Suprapubic skin (tissue), 4 donors: ENCODE results near the gene CDH5. TPM values are rescaled to one million over a fixed set of nuclear protein-coding genes. Genes with fewer than 3 reads are reported as not detected.

ENCODE experiments used
- DNase-seq, 2 donors: peaks; one replicate each; pipeline ENCODE4 v3.0.0-alpha.2; 2019; ENCODE audit warnings: low spot score in 2 of 2
- H3K27ac ChIP-seq: fragments of 200-600 bp; sonication (generic); one replicate; pipeline ENCODE4 v1.5.1; 2019
- H3K27me3 ChIP-seq: fragments of 200-600 bp; sonication (generic); one replicate; pipeline ENCODE4 v1.5.1; 2019
- H3K36me3 ChIP-seq: fragments of 200-600 bp; sonication (generic); one replicate; pipeline ENCODE4 v1.5.1; 2019
- H3K4me1 ChIP-seq: fragments of 200-600 bp; sonication (generic); one replicate; pipeline ENCODE4 v1.5.1; 2019
- H3K4me3 ChIP-seq: fragments of 200-600 bp; sonication (generic); one replicate; pipeline ENCODE4 v1.5.1; 2019; ENCODE audit warnings: mild to moderate bottlenecking
- H3K9me3 ChIP-seq: fragments of 200-600 bp; sonication (generic); one replicate; pipeline ENCODE4 v1.5.1; 2019
- EP300 ChIP-seq: sonication (generic); formaldehyde crosslinking; IDR thresholded peaks from one replicate; pipeline ENCODE4 v1.6.1; 2017; ENCODE audit warnings: antibody characterized with exemption
- POLR2A ChIP-seq, 2 donors: fragments of 450-650 bp; IDR thresholded peaks; one replicate each; pipeline ENCODE4 v1.6.1; 2017; ENCODE audit warnings: antibody characterized with exemption in 2 of 2, mild to moderate bottlenecking in 2 of 2, moderate library complexity in 2 of 2
- POLR2AphosphoS5 ChIP-seq, 3 donors: sonication (generic); formaldehyde crosslinking; IDR thresholded peaks; one replicate each; pipeline ENCODE4 v1.6.1; 2017; ENCODE audit warnings: antibody characterized with exemption in 3 of 3
- WGBS: methylation state at CpG from one replicate; pipeline ENCODE4 v1.1.5; 2018; 5-methylcytosine and 5-hydroxymethylcytosine counted together
- total RNA-seq, 4 donors: library from RNA; depleted of rRNA; stranded (reverse); fragments of >200 nt; gene quantifications; one replicate each; pipeline ENCODE4 v1.1.0, GENCODE V29; 2016
- TF ChIP-seq, protein P1 (sequence below), 2 donors: fragments of 200-600 bp in 1 of 2; fragments of 450-650 bp in 1 of 2; sonication (generic) in 1 of 2; IDR thresholded peaks; one replicate each; pipeline ENCODE4 v1.5.1; 2016 to 2019; ENCODE audit warnings: antibody characterized with exemption in 2 of 2, mild to moderate bottlenecking in 1 of 2, moderate library complexity in 1 of 2

Gene CDH5
- total RNA-seq, 4 donors from 2014 or later: 8.0 to 23.6 (median 14.4) TPM

DNA sequence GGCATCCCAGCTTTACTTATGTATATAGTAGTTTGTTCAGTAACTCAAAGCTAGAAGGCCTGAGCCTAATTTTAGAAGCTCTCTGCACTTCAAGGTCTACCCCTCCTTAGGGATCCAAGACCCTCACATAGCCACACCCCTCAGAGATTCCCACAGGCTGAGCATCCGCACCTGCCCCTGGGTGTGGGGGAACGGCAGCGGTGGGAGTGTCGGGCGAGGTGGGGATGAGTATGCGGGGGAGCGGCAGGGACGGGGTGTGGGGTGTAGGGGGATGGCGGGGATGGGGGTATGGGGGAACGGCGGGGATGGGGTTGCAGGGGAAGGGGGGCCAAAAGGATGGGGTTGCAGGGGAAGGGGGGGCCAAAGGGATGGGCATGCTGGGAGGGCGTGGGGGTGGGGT lies 35.7 kb downstream of the CDH5 start:
- Histone ChIP-seq H3K4me1 (peaks cover 7% of the 10 kb centered on the region), H3K27me3 (peaks cover 6% of the 10 kb centered on the region), H3K9me3 (no peaks in the 10 kb centered on the region), H3K4me3 (no peak overlapping the region), H3K36me3 (peaks cover 3% of the 10 kb centered on the region), H3K27ac (no peak overlapping the region)
- peak in 1 of 2 donors; percentile 64 for DNase-seq
- WGBS: 85% methylated on average over 12 of the region's 12 CpGs
- TF ChIP-seq, protein P1, sequence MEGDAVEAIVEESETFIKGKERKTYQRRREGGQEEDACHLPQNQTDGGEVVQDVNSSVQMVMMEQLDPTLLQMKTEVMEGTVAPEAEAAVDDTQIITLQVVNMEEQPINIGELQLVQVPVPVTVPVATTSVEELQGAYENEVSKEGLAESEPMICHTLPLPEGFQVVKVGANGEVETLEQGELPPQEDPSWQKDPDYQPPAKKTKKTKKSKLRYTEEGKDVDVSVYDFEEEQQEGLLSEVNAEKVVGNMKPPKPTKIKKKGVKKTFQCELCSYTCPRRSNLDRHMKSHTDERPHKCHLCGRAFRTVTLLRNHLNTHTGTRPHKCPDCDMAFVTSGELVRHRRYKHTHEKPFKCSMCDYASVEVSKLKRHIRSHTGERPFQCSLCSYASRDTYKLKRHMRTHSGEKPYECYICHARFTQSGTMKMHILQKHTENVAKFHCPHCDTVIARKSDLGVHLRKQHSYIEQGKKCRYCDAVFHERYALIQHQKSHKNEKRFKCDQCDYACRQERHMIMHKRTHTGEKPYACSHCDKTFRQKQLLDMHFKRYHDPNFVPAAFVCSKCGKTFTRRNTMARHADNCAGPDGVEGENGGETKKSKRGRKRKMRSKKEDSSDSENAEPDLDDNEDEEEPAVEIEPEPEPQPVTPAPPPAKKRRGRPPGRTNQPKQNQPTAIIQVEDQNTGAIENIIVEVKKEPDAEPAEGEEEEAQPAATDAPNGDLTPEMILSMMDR (IDR thresholded peaks at IDR 0.05): no peak
- TF ChIP-seq POLR2AphosphoS5 (IDR thresholded peaks at IDR 0.05): no peak
- no peak for TF ChIP-seq POLR2A (IDR thresholded peaks at IDR 0.05)
- TF ChIP-seq EP300: no peak

- Histone ChIP-seq H3K27ac (no peak overlapping the region), H3K4me1 (peaks cover 9% of the 10 kb centered on the region), H3K36me3 (peaks cover 3% of the 10 kb centered on the region), H3K9me3 (no peaks in the 10 kb centered on the region), H3K4me3 (no peak overlapping the region), H3K27me3 (peaks cover 6% of the 10 kb centered on the region)
- TF ChIP-seq POLR2A (IDR thresholded peaks at IDR 0.05) (no peak), EP300 (no peak), POLR2AphosphoS5 (IDR thresholded peaks at IDR 0.05) (no peak)
- TF ChIP-seq, protein P1 (IDR thresholded peaks at IDR 0.05): no peak
- whole genome bisulfite sequencing: 84% methylated on average over 49 of the region's 61 CpGs
- peak in 1 of 2 donors; percentile 74 for DNase-seq
Measured at GRCh38 chr16:66402591-66403230, 36.2 kb downstream of the CDH5 start.

- Histone ChIP-seq H3K27me3 (peaks cover 6% of the 10 kb centered on the region), H3K27ac (no peak overlapping the region), H3K36me3 (peaks cover 3% of the 10 kb centered on the region), H3K4me1 (peaks cover 18% of the 10 kb centered on the region), H3K4me3 (no peak overlapping the region), H3K9me3 (no peaks in the 10 kb centered on the region)
- TF ChIP-seq POLR2A (IDR thresholded peaks at IDR 0.05) (no peak), POLR2AphosphoS5 (IDR thresholded peaks at IDR 0.05) (no peak), EP300 (no peak)
- TF ChIP-seq, protein P1 (IDR thresholded peaks at IDR 0.05): no peak
- 80% methylated on average over 5 of the region's 5 CpGs for WGBS
- DNase-seq: no peak
Measured at GRCh38 chr16:66403531-66404145, 37.1 kb downstream of the CDH5 start.

- Histone ChIP-seq H3K27me3 (peaks cover 6% of the 10 kb centered on the region), H3K4me1 (peaks cover 29% of the 10 kb centered on the region), H3K27ac (no peak overlapping the region), H3K9me3 (no peaks in the 10 kb centered on the region), H3K4me3 (no peak overlapping the region), H3K36me3 (peaks cover 3% of the 10 kb centered on the region)
- no peak for DNase-seq
- 83% methylated on average over 2 of the region's 2 CpGs for WGBS
- TF ChIP-seq POLR2A (IDR thresholded peaks at IDR 0.05): no peak
- no peak for TF ChIP-seq EP300
- TF ChIP-seq, protein P1 (IDR thresholded peaks at IDR 0.05): no peak
- TF ChIP-seq POLR2AphosphoS5 (IDR thresholded peaks at IDR 0.05): no peak
Measured at GRCh38 chr16:66405057-66405783, 38.7 kb downstream of the CDH5 start.
